ENCODE measurements around the gene MRTFA. TPM values are rescaled to one million over a fixed set of nuclear protein-coding genes. Genes with fewer than 3 reads are reported as not detected.
A peak's percentile ranks its signal among the peaks of the same experiment; 100 is the strongest.
"Not testable (repeated sequence)": the region's sequence is repeated elsewhere in the genome, so short reads cannot be mapped to it uniquely, and the experiment has no call there.

MRTFA gene
- total and polyA plus RNA-seq, 8 donors: 11.1 to 706 (median 61.2) TPM

DNA sequence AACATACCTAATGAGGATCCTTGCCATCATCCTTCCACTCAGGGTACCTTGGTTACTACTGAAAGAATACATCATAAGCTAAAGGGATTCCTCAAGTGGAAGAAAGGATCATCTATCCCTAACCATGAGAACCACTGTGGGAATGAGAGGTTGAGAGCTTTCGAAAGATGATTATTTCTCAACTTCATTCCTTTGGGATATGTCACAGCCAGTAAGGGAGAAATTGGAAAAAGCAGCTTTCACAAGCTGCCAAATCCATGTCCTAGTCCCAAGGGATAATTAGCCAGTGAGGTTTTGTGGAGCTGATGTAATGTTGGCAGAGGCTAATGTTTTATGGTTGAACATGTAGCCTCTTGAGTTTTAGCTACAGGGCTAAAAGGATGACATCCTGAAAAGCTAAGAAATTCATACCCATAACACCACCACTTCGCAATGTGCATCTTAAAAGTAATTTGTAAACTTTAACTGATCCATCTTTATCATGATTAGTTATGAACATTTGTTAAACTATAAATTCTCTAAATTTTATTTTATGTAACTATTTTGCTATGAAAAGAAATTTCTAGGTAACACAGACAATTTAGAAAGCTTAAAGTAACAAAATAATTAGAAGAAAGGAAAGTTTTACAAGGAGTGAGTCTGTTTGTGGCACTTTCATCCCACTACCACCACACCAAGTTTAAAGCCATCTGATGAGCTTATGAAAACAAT, 123.9 kb downstream of the MRTFA start:
- no peak overlapping the region for H3K4me3 ChIP-seq
- peak overlapping the region in 4 of 5 donors; percentile 76 to 86 (median 84) for H3K27ac ChIP-seq
- H3K36me3 ChIP-seq: peaks cover 0 to 2% (median under 1%) of the 10 kb centered on the region in 4 donors
- DNase-seq: peak in 1 of 2 donors; percentile 77
- TF ChIP-seq POLR2A (IDR thresholded peaks at IDR 0.05) (no peak), POLR2AphosphoS5 (IDR thresholded peaks at IDR 0.05) (peak; percentile 68 to 92 (median 83))
- H3K4me1 ChIP-seq: peaks cover 31 to 84% (median 57%) of the 10 kb centered on the region in 4 donors
- no peaks in the 10 kb centered on the region for H3K27me3 ChIP-seq
- H3K9me3 ChIP-seq: no peaks in the 10 kb centered on the region
- WGBS, 5 donors: 53 to 82% (median 69%) methylated on average over 2 of the region's 2 CpGs
- intact Hi-C loops (cut with DNase I; ENCODE audit: low total_unique reads): no loop called here

DNA sequence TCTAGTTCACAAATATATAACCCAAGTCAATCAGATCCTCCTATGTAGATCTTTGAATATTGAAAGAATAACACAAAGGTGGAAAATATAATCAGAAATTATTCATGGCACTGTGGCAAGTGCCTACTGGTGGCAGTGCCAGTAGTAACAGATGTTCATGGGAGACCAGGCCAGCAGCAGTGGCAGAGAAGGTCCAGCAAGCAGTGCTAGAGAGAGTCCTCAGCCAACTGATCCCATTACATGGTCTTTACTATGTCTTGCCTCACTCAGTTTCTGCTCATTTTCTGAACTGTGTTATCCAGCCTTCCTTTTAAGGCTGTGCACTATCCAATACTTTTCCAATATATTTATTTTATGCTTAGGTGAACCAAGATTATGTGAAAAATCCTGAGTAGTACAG, 124.9 kb downstream of the MRTFA start:
- Histone ChIP-seq H3K27me3 (no peaks in the 10 kb centered on the region), H3K4me3 (no peak overlapping the region), H3K4me1 (peaks cover 31 to 86% (median 58%) of the 10 kb centered on the region in 4 donors), H3K9me3 (no peaks in the 10 kb centered on the region), H3K27ac (peak overlapping the region in 4 of 5 donors; percentile 76 to 86 (median 84)), H3K36me3 (no peaks in the 10 kb centered on the region)
- intact Hi-C loops (cut with DNase I; ENCODE audit: low total_unique reads): no loop called here
- TF ChIP-seq, protein P1, sequence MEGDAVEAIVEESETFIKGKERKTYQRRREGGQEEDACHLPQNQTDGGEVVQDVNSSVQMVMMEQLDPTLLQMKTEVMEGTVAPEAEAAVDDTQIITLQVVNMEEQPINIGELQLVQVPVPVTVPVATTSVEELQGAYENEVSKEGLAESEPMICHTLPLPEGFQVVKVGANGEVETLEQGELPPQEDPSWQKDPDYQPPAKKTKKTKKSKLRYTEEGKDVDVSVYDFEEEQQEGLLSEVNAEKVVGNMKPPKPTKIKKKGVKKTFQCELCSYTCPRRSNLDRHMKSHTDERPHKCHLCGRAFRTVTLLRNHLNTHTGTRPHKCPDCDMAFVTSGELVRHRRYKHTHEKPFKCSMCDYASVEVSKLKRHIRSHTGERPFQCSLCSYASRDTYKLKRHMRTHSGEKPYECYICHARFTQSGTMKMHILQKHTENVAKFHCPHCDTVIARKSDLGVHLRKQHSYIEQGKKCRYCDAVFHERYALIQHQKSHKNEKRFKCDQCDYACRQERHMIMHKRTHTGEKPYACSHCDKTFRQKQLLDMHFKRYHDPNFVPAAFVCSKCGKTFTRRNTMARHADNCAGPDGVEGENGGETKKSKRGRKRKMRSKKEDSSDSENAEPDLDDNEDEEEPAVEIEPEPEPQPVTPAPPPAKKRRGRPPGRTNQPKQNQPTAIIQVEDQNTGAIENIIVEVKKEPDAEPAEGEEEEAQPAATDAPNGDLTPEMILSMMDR (IDR thresholded peaks at IDR 0.05): no peak
- TF ChIP-seq EP300 (IDR thresholded peaks at IDR 0.05) (no peak), POLR2A (IDR thresholded peaks at IDR 0.05) (no peak), POLR2AphosphoS5 (IDR thresholded peaks at IDR 0.05) (no peak)
- DNase-seq: no peak

- peaks cover 31 to 86% (median 61%) of the 10 kb centered on the region in 4 donors for H3K4me1 ChIP-seq
- DNase-seq: no peak
- peak overlapping the region in 4 of 5 donors; percentile 76 to 86 (median 84) for H3K27ac ChIP-seq
- no peaks in the 10 kb centered on the region for H3K36me3 ChIP-seq
- 32 to 53% (median 43%) methylated on average over 4 of the region's 4 CpGs for WGBS, 5 donors
- TF ChIP-seq, protein P1 (IDR thresholded peaks at IDR 0.05): no peak
- TF ChIP-seq EP300 (IDR thresholded peaks at IDR 0.05) (no peak), POLR2AphosphoS5 (IDR thresholded peaks at IDR 0.05) (no peak), POLR2A (IDR thresholded peaks at IDR 0.05) (no peak)
- H3K4me3 ChIP-seq: no peak overlapping the region
- intact Hi-C loops (cut with DNase I; ENCODE audit: low total_unique reads): no loop called here
- H3K9me3 ChIP-seq: no peaks in the 10 kb centered on the region
- no peaks in the 10 kb centered on the region for H3K27me3 ChIP-seq
Measured at GRCh38 chr22:40510631-40511364, 125.7 kb downstream of the MRTFA start.

GRCh38 chr22:40509401-40510134, 127.0 kb downstream of the MRTFA start:
- H3K4me1 ChIP-seq: peaks cover 31 to 85% (median 60%) of the 10 kb centered on the region in 4 donors

DNA sequence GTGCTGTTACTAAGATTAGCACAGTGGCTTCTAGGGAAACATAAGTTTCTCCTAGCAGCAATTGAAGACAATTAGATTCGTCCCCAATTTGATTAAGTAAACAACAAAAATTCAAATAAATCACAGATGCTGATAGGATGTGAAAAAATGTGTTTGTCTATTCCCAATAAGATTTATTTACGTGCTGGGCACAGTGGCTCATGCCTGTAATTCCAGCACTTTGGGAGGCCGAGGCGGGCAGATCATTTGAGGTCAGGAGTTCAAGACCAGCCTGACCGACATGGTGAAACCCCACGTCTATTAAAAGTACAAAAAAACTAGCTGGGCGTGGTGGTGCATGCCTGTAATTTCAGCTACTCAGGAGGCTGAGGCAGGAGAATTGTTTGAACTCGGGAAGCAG, 128.5 kb downstream of the MRTFA start:
- H3K4me1 ChIP-seq: peaks cover 34 to 96% (median 63%) of the 10 kb centered on the region in 4 donors
- H3K36me3 ChIP-seq; DNase-seq; H3K9me3 ChIP-seq; intact Hi-C loops (cut with DNase I; ENCODE audit: low total_unique reads); H3K4me3 ChIP-seq; H3K27me3 ChIP-seq: not testable (repeated sequence)
- H3K27ac ChIP-seq: peak overlapping the region; percentile 3 to 86 (median 82)
- 36 to 56% (median 38%) methylated on average over 8 of the region's 8 CpGs for WGBS, 5 donors

More at GRCh38 chr22:40509401-40510134, 127.0 kb downstream of the MRTFA start:
- intact Hi-C loops (cut with DNase I; ENCODE audit: low total_unique reads): no loop called here
- WGBS, 5 donors: 8 to 15% (median 11%) methylated on average over 4 of the region's 4 CpGs
- peak; percentile 34 to 87 for DNase-seq
- no peaks in the 10 kb centered on the region for H3K9me3 ChIP-seq
- H3K36me3 ChIP-seq: no peaks in the 10 kb centered on the region
- H3K4me3 ChIP-seq: peak overlapping the region in 1 of 4 donors; percentile 8
- peak overlapping the region; percentile 52 to 86 (median 82) for H3K27ac ChIP-seq
- H3K27me3 ChIP-seq: no peaks in the 10 kb centered on the region
- no peak for TF ChIP-seq POLR2A (IDR thresholded peaks at IDR 0.05)
- TF ChIP-seq EP300 (IDR thresholded peaks at IDR 0.05): no peak
- TF ChIP-seq POLR2AphosphoS5 (IDR thresholded peaks at IDR 0.05): peak in 2 of 3 donors; percentile 3 to 8
